Brain pericyte (primary cell): ENCODE measurements around the gene ADCY6.

Experiments
- DNase-seq: peaks from one replicate; pipeline ENCODE4 v3.0.0-alpha.2; 2012; ENCODE audit warnings: low read depth, low spot score

The ADCY6 gene

DNA sequence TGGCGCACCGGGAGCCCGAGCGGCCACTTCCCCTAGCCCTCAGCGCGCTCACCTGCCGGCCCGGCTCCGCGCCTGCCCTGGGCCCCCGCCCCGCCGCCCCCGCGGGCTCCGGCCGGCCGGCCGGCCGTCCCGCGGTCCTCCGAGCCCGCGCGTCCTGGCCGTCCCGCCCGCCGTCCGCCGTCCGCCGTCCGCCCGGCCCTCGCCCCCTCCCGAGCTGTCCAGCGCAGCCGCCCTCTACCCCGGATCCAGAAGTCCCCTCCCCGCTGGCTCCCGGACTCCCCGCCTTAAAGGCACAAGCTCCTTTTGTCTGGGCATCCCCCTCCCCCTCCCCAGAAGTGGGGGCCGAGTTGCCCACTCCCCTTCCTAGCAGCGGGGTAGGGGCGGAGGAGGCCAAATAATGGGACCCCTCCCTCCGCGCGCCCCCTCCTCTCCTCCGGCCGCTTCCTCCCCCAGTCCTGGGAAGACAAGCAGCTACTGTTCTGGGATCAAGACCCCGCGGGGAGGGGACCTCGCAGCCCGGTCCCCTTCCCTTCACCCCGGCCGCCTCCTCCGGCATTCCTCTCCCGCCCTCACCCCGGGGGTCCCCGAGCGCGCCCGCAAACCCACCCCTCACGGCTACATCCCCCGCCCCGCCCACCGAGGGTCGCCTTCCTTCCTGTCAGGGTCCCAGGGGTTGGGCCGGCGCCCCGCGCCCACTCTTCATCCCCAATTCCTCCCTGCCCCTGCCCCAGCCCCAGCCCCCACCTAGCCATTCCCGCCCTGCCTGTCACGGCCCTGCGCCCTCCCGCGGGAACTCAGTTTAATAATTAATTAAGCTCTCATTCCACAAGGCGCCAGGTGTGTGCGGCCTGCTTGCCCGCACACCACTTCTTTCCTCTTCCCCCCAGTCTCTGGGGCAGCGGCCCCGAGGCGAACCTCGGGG is at the start of gene ADCY6:
TSS of gene ADCY6 (minus strand) at position 236 of the 922 bp plus-strand sequence. CDS start 5,655 bp downstream, outside the sequence.
- no peak for DNase-seq

- DNase-seq: no peak
Measured at GRCh38 chr12:48838048-48838447, 49.2 kb upstream of the ADCY6 start.

- DNase-seq: no peak
Measured at GRCh38 chr12:48832321-48833060, 43.6 kb upstream of the ADCY6 start.

DNA sequence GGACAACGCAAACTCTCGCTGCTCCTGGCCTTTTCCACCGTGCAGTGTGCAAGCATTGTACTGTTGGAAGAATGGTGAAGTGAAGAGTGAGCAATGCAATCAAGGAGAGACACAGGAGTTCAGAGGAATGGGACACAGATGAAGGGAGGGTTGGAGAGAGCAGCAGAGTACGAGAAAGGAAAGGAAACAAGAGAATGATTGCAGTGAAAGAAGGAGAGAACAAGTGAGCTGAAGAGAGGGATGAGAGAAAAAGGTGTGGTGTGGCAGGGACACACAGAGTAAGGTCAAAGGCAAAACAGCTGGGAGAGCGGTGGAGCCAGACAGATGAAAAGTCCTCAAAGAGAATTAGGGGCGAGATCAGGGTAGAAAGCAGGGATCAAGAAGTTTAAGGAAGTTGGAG is 42.4 kb upstream of the ADCY6 start:
- no peak for DNase-seq

DNA sequence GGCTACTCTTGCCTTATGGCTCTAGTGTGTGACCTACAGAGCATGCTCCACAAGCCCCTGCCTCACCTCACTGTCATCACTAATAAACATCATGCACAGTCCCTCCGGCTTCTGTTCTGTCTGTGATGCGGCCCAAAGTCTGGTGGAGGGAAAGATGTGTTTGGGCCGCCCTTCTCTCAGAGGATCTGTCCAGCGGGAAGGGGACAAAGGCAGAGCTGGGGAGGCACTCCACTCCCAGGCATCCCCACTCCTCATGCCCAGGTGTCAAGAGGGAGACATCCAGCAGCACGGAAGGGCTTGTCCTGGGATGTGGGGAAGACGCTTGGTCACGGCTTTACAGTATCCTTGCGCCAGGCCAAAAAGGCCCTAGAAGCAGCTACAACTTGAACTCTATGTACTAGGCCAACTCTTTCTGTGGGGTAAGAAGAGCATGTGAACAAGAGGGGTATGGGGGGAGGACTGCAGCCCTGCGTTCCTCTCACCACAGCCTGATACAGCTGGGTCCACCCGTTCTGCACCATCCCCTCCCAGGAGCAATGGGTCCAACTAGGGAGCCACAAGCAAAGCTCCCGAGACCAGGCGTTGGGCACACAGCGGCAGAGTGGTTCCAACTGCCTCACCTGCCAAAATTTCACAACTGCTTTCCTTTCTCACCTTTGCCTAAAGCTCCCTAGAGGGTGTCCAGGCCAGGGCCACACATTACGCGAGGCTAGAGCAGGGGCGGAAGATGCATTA is 40.1 kb upstream of the ADCY6 start:
- no peak for DNase-seq

DNA sequence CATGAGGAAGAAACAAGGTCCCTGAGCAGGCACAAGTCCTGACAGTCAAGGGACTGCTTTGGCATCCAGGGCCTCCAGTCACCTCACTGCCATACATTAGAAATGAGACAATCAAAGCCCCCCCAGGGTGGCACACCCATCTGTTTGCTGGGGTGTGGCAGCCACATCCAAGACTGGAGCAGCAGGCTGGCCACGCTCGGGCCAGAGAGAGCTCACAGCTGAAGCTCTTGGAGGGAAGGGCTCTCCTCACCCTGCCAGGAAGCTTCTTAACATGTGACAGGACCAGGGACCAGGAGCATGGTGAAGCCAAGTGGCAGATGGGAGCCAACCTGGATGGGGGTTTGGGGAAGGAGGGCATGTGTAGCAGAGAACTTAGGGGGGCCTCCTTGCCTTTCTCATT is 39.4 kb upstream of the ADCY6 start:
- DNase-seq: no peak

- no peak for DNase-seq
Measured at GRCh38 chr12:48827513-48828096, 38.7 kb upstream of the ADCY6 start.

DNA sequence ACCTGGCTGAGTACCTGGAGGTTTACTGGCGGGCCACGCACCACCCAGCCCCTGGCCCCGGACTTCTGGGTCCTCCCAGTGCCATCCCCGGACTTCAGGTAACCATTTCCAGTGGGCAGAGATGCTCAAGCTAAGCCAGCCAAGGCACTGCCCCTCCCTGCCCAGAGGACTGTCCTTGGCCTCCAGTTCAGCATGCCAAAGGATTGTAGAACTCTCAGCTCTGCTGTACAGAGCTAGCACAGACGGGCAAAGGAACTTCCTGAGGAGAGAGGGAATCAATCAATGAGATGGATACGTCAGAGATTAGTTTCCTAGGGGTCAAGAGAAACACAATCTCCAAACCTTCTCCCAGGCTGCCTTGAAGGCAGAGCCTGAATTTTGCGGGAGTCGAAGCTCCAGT is 38.1 kb upstream of the ADCY6 start:
- DNase-seq: no peak

DNA sequence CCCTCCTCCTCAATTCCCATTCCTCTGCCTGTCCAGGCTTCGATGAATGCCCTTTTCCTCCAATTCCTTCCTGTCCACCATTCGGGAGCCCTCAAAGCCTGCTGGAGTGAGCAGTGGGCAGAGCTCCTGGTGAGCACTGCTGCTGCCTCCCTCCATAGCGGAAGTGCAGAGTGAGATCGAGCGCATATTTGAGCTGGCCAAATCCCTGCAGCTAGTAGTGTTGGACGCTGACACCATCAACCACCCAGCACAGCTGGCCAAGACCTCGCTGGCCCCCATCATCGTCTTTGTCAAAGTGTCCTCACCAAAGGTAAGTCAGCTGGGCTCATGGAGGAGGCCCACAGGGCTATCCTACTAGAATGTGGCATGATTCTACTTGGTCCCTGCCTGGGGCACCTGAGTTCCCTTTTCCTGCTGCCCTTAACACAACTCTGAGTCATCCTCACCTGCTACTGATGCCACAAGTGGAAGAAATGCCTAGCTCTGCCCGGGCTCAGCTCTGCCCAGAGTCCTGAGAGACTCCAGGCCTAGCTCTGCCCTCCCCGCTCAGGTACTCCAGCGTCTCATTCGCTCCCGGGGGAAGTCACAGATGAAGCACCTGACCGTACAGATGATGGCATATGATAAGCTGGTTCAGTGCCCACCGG is 37.4 kb upstream of the ADCY6 start:
- no peak for DNase-seq

- no peak for DNase-seq
Measured at GRCh38 chr12:48824905-48825304, 36.0 kb upstream of the ADCY6 start.

GRCh38 chr12:48824112-48824511 is 35.2 kb upstream of the ADCY6 start:
- no peak for DNase-seq

- no peak for DNase-seq
Measured at GRCh38 chr12:48823281-48823680, 34.4 kb upstream of the ADCY6 start.

- DNase-seq: no peak
Measured at GRCh38 chr12:48822711-48823110, 33.8 kb upstream of the ADCY6 start.

DNA sequence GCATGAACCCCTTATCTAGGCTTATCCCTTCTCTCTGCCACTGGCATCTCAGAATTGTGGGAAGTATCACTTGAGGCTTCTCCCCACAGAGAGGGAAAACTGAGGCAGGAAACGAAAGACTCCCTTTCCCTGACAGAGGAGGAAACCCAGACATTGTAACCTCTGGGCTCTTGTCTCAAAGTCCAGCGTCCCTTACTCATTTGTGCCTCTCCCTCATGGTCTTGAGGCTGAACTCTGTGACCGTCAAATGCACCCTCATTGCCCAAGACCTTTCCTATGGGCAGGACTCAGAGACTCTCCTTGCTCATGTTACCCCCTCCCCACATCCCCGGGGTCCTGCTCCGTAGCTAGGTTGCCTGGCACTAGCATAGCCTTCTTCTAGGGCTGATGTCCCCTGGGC is 33.2 kb upstream of the ADCY6 start:
- no peak for DNase-seq

- DNase-seq: no peak
Measured at GRCh38 chr12:48819986-48820725, 31.3 kb upstream of the ADCY6 start.

DNA sequence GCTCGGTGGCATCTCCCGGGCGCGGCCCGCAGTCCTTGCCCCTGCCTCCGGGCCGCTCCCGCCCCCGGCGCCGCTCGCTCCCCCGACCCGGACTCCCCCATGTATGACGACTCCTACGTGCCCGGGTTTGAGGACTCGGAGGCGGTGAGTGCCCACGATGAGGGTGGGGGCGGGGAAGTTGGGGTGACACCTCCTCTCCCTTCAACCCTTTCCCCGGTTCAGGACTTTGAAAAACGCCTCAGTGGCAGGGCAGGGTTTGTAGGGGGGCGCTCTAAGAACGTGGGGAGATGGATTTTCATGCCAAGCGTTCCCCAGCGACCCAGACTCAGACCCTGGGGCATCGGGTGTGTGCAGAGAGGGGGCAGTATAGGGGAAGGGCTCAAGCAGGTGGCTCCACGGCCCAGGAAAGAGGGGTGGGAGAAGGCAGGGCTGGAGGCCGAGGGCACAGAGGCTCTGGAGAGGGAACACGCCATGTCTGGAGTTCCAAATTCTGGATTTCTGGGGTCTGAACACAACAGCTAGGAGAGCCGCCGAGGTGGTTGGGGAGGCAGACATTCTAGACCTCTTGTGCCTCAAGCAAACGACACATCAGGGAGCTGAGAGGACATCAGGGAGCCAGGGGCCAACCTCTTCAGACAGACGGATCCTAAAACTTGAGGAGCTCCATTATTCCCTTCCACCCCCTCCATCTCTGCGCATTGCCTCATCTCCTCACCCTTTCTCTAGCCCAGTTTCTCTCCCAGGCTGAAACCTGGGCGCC is 30.1 kb upstream of the ADCY6 start:
- DNase-seq: no peak

- no peak for DNase-seq
Measured at GRCh38 chr12:48817873-48818830, 29.3 kb upstream of the ADCY6 start, which contains the start of gene CACNB3. Gene CACNB3 (plus strand): TSS chr12:48818496. CDS start chr12:48818930, 434 bp downstream.

DNA sequence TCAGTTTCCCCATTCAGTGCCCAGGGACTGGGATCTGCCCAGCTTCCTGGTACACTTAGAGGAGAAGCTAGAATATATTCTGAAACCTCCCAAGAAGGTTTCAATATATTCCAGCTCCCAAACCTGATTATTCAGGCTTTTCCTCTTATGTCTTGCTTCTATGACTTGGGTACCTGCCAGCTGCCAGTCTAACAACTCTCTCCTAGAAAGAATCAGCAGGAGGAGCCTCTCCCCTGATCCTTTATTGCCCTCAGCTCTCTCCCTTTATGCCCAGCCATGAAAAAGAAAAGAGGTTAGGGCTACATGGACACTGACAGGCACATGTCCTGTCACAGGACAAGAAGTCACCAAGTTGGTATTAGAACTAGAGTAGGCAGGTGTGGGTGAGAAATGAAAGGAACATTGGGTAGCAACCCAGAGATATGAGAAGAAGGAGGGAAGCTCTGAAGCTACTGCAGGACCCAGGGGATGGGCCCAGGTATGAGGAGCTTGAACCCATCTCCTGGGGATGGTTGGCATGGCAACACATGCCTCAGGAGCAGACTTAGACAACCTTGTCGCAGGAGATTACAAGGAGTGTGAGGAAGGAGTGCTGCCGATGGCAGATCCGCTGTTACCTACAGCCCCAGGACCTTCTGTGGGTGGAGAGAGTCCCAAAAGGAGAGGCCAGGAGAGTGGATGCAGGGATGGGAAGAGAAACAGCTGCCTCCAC is 27.4 kb upstream of the ADCY6 start:
- DNase-seq: no peak
